KMS-11 (cell line): ENCODE data around the gene ACKR4.

Source experiments
- H2AFZ ChIP-seq: fragments of 200-600 bp; sonication (generic); 2 replicates; pipeline ENCODE4 v1.6.1; 2016; ENCODE audit warnings: antibody characterized with exemption, mixed run types, low read depth
- H3K27ac ChIP-seq: fragments of 200-600 bp; sonication (generic); 2 replicates; pipeline ENCODE4 v1.6.1; 2016; ENCODE audit warnings: mild to moderate bottlenecking, mixed run types
- H3K27me3 ChIP-seq: fragments of 200-600 bp; sonication (generic); 2 replicates; pipeline ENCODE4 v1.6.1; 2017; ENCODE audit warnings: mild to moderate bottlenecking, low read depth, mixed run types, moderate library complexity; ENCODE audit not compliant: insufficient read depth
- H3K36me3 ChIP-seq: fragments of 200-600 bp; sonication (generic); 2 replicates; pipeline ENCODE4 v1.6.1; 2017; ENCODE audit warnings: mild to moderate bottlenecking, mixed run types; ENCODE audit not compliant: insufficient read depth
- H3K4me1 ChIP-seq: fragments of 200-600 bp; sonication (generic); 2 replicates; pipeline ENCODE4 v1.6.1; 2016; ENCODE audit warnings: mild to moderate bottlenecking, low read depth, mixed run types; ENCODE audit not compliant: poor library complexity, severe bottlenecking
- H3K4me2 ChIP-seq: fragments of 200-600 bp; sonication (generic); 2 replicates; pipeline ENCODE4 v1.7.0; 2016; ENCODE audit warnings: mild to moderate bottlenecking, mixed run types
- H3K4me3 ChIP-seq: fragments of 200-600 bp; sonication (generic); IDR thresholded peaks from 2 replicates; pipeline ENCODE4 v1.6.1; 2017; ENCODE audit warnings: low read depth, low read length, mixed read lengths; ENCODE audit not compliant: insufficient read depth
- H3K79me2 ChIP-seq: fragments of 200-600 bp; sonication (generic); 2 replicates; pipeline ENCODE4 v1.6.1; 2016; ENCODE audit warnings: low read depth, mixed run types; ENCODE audit not compliant: insufficient read depth
- H3K9ac ChIP-seq: fragments of 200-600 bp; sonication (generic); 2 replicates; pipeline ENCODE4 v1.6.1; 2016; ENCODE audit warnings: mild to moderate bottlenecking, mixed run types
- H4K20me1 ChIP-seq: fragments of 200-600 bp; sonication (generic); 2 replicates; pipeline ENCODE4 v1.6.1; 2016; ENCODE audit warnings: mild to moderate bottlenecking, mixed run types; ENCODE audit not compliant: insufficient read depth
- TF ChIP-seq, protein P1 (sequence below): fragments of 200-600 bp; sonication (generic); conservative IDR thresholded peaks from 2 replicates; pipeline ENCODE4 v1.6.1; 2017; ENCODE audit warnings: low read depth, mild to moderate bottlenecking, antibody characterized with exemption, low read length, moderate library complexity, mixed read lengths

The ACKR4 gene

DNA sequence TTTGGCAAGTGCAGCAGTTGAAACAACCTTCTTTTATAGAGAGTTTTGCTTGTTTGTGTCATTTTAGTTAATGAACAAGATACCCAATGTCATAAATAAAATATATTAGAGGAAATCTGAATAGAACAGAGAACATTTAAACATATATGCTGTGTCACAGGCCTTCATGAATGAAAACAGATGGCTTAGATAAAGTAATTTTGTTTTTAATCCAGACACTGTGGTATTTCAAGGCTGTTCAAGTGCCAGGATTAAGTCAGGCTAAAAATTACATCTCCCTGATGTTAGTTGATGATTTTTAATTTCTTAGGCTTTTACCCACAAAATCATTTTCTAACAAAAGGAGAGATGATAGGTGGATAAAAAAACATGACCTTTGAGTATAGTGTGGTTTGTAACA lies 4.9 kb upstream of the ACKR4 start:
- Histone ChIP-seq H3K9ac (no peak overlapping the region), H3K27ac (no peak overlapping the region), H2AFZ (no peak overlapping the region), H3K79me2 (no peaks in the 10 kb centered on the region), H3K36me3 (no peaks in the 10 kb centered on the region), H4K20me1 (no peaks in the 10 kb centered on the region), H3K4me3 (no peak overlapping the region), H3K4me1 (no peaks in the 10 kb centered on the region), H3K4me2 (no peak overlapping the region), H3K27me3 (no peaks in the 10 kb centered on the region)
- TF ChIP-seq, protein P1, sequence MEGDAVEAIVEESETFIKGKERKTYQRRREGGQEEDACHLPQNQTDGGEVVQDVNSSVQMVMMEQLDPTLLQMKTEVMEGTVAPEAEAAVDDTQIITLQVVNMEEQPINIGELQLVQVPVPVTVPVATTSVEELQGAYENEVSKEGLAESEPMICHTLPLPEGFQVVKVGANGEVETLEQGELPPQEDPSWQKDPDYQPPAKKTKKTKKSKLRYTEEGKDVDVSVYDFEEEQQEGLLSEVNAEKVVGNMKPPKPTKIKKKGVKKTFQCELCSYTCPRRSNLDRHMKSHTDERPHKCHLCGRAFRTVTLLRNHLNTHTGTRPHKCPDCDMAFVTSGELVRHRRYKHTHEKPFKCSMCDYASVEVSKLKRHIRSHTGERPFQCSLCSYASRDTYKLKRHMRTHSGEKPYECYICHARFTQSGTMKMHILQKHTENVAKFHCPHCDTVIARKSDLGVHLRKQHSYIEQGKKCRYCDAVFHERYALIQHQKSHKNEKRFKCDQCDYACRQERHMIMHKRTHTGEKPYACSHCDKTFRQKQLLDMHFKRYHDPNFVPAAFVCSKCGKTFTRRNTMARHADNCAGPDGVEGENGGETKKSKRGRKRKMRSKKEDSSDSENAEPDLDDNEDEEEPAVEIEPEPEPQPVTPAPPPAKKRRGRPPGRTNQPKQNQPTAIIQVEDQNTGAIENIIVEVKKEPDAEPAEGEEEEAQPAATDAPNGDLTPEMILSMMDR = no peak

DNA sequence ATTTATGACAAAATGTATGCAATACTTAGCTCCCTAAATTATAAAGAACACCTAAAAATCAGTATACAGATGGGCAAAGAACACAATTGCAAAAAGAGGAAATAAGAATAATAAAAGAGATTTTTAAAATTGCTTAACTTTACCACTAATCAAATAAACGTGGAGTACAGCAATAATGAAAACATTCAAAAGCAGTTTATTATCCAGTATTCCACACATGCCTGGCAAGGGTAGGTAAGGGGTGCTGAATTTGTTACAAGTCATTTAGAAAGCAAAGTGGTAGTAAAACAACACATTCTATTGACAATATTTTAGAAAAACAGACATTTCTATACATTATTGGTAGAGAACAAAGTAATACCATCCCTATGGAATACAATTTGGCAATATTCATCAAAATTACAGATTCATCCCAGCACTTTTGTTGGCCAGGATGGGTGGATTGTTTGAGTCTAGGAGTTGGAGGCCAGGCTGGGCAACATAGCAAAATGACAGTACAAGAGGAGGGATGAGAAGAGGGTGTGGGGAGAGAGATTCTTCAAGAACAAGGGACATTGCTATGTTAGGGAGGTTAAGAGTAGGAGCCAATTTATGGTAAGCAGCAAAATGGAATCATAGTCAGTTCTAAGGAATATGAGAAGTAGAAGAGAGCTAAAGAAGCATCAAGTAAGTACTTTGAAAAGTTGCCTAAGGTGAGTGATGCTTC lies 3.7 kb upstream of the ACKR4 start:
- no peaks in the 10 kb centered on the region for H3K27me3 ChIP-seq
- no peaks in the 10 kb centered on the region for H3K79me2 ChIP-seq
- H4K20me1 ChIP-seq = no peaks in the 10 kb centered on the region
- no peaks in the 10 kb centered on the region for H3K36me3 ChIP-seq
- no peak overlapping the region for H2AFZ ChIP-seq
- H3K4me1 ChIP-seq = no peaks in the 10 kb centered on the region
- no peak overlapping the region for H3K27ac ChIP-seq
- H3K4me3 ChIP-seq = no peak overlapping the region
- H3K4me2 ChIP-seq = no peak overlapping the region
- TF ChIP-seq, protein P1 = no peak
- no peak overlapping the region for H3K9ac ChIP-seq

DNA sequence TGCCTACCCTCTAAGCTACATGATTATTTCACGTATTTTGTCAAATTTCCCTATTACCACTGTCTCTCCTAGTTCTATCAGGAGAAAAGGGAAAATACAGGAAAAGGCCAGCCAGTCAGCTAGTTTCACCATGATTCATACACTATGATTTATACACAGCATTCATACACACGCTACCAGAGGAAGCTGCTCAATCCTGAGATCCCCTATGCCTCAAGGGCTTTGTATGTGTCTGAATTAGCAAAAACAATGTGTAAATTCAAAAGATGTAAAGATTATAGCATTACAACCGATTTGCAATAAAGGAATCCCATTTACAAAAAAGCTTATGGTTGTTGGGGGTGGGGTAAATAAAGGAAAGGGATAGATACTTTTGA lies 3.1 kb upstream of the ACKR4 start:
- Histone ChIP-seq H3K4me3 (no peak overlapping the region), H2AFZ (no peak overlapping the region), H3K4me2 (no peak overlapping the region), H3K27me3 (no peaks in the 10 kb centered on the region), H4K20me1 (no peaks in the 10 kb centered on the region), H3K27ac (no peak overlapping the region), H3K79me2 (no peaks in the 10 kb centered on the region), H3K36me3 (no peaks in the 10 kb centered on the region), H3K4me1 (no peaks in the 10 kb centered on the region), H3K9ac (no peak overlapping the region)
- TF ChIP-seq, protein P1 = no peak

DNA sequence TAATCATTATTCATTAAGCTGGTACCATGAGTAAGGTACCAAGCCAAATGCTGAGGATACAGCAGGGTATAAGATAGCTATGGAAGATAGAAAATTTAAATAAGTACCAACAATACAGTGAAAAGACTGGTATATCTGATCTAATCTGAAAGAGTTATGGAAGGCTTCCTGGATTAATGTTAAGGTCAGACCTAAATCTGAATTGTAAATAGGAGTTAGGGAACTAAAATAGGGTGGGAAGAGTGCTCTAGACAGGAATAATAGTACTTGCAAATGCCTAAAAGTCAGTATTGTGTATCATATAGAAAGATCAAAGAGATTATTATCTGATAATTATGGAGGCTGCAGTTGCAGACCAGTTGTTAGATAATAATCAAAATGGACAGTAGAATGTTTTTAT lies 2.6 kb upstream of the ACKR4 start:
- Histone ChIP-seq H3K9ac (no peak overlapping the region), H3K27ac (no peak overlapping the region), H3K79me2 (no peaks in the 10 kb centered on the region), H3K4me2 (no peak overlapping the region), H3K36me3 (no peaks in the 10 kb centered on the region), H3K27me3 (no peaks in the 10 kb centered on the region), H2AFZ (no peak overlapping the region), H4K20me1 (no peaks in the 10 kb centered on the region), H3K4me3 (no peak overlapping the region), H3K4me1 (no peaks in the 10 kb centered on the region)
- TF ChIP-seq, protein P1 = no peak
